Hypothalamus (tissue), 51 donors: Measurements from ENCODE around the gene TMEM179B.

Experiments used
- DNase-seq, 51 donors: peaks; one replicate each; lab custom pipeline; 2025; lab: John Stamatoyannopoulos, UW

The TMEM179B gene

DNA sequence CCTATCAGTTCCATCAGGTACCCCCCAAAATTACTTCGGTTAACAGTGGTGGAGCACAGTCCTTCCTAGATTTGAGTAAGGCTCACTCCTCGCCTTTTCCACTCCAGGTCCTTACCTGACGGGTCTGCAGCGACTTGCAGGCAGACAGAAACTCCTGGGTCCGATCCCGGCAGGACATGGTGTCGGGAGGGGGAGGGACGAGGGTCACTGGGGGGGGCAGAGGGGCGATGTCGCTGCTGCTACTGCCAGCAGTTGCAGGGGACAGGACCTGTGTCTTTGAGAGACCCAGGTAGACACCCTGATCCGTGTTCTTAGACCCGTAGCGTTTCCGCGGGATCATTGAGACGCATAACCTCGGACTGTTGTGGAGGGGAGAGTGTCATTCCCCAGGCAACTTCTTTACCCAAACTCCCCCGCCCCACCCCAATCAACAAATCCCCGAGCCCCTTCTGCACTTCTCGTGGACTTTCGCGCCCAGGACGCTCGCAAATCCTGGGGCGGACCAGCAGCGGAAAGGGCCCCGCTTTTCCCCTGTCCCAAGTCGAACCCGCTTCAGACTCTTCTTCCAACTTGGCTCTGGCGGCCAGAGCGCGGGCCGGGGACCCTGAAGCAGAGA lies 43.8 kb downstream of the TMEM179B start:
- DNase-seq: peak in 5 of 51 donors; percentile 7 to 68 (median 36)

DNA sequence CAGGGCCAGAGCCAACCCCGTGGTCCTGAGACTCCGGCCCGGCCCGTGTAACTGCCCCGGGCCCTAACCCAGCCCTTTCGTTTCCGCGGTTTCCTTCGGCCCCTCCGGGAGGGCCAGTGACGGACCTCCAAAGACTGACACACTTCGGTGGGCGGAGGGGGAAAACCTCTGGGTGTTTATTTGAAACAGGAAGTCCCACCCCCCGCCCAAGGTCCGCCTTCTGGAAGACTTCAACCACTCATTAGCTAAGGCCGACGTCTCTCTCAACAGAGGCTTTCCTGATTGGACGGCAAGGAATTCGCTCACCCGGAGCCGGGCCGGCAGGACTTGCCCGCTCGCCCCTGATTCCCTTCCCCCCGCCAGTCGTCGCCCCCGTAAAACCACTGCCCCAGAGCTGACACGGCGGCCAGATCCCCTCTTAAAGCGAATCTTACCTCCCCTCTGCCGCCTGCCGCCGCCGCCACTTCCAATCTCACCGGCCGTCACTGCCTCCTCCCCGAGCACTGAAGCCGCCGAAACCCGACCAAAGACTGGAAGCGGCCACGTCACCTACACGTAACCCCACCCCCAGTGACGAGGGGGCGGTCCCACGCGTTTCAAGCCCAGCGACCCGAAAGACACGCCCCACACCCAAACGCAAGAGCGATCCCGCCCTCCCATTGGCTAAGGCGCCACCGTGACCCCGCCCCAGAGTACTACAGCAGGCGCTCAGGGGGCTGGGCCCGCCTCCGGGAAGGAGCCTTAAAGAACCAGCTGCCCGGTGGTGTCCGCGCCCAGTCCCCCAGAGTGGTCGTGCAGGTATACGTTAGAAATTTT lies 44.5 kb downstream of the TMEM179B start, which contains the start of gene STX5:
Gene STX5, minus strand, starts transcription at position 532 of the 816 bp plus-strand sequence. CDS start 808 bp downstream, outside the sequence.
- peak; percentile 90 to 100 (median 99) for DNase-seq

DNA sequence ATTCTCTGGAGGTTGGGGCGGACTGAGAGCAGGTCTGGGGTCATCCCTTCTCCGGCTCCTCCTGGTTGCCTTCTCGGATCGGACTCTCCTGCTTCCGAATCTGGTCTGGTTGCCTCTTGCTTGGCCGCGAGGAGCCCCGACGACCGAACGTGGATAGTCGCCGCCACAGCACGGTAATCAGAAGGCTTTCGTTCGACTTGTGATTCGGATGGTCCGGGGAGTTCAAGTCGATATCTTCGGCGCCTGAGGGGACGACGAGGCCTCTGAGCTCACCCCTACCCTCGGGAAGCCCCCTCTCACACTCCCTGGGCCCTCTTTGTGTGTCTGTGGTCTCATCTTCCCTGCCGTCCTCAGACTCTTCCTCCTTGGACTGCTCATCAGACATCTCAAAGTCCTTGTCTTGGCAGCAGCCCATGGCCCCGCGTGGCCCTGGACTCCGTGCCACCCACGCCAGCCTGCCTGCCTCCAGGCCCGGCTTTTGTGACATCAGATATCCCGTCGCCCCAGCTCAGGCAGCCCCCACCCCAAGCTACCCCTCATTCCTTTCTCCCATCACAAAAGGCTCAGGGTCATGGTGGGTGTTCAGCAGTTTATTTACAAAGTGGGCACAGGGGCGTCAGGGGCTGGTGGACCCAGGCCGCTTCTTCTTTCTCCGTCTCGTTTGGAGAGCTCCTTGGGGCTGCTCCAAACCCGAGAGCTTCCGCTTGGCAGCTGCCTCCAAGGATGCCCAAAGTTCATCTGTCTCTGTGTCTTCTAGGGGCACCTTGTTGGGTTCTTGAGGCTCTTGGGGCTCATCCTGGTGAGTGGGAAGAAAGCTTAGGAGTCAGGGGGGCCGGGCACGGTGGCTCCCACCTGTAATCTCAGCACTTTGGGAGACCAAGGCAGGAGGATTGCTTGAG lies 45.4 kb downstream of the TMEM179B start, which contains the start of gene TEX54:
Gene TEX54, minus strand, starts transcription at position 506 of the 899 bp plus-strand sequence.
- peak in 11 of 51 donors; percentile 21 to 73 (median 37) for DNase-seq

DNA sequence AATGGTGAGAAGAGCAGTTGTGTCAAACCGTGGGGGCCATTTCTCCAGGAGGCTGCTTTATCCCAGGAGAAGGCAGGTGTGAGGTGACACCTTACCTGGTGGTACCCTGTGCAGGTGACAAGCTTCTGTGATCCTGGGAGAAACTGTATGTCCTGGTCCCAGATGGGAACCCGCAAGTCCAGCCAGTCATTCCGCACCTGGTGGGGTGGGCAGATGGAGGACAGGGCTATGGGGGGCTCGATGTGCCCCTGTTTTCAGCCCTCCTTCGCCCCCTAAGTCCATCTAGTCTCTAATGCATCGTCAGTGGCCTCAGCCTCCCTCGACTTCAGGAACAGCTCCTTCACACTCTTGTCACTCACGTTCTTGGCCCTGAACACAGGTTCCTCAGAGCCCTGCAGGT lies 48.1 kb downstream of the TMEM179B start:
- no peak for DNase-seq

DNA sequence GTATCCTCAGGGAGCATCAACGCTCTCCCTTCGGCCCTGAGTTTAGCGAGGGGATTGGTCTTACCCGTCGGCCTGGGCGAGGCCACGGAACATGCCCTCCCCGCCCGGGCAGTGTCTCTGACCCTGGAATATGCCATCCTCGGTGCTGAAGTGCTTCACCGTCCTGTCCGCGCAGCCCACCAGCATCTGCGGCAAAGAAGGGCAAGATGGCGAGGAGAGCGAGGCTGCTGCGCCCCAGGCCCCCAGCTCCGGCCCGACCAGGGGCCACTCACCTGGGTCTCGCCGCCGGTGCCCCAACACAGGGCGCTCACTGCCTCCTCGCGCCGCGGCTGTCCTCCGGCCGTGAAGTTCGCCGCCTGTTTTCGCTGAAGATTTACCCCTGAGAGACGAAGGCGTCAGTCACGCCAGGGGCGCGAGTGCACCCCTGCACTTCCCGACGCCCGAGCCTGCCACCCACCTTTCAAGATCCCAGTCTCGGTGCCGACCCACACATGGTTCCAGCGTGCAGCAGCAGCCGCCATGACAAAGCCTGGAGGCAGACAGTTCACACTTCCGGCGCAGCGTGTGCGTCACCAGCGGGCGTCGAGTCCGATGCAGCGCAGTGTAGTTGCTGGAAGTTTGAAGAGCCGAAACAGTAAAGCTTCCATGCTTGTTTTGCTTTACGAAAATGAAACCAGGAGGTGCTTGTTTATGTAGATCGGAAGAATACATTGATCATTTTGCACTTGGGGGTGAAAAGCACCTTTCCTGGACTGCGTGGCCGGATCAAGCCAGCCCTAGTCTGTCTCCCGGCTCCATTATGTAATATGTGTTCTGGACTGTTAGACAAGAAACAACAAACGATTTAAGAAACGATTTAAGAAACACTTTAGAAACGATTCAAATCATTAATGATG lies 52.1 kb downstream of the TMEM179B start, which contains the start of gene WDR74:
Gene WDR74, minus strand, starts transcription at position 541 of the 896 bp plus-strand sequence. Its CDS starts 20 bp downstream, at position 521.
- peak; percentile 55 to 99 (median 88) for DNase-seq
